Measurements from ENCODE around the gene RAB8B.

Gene RAB8B

GRCh38 chr15:63191895-63192618, 2.7 kb downstream of the RAB8B start:
- DNase-seq: no peak
- Mint-ChIP-seq H3K9me3 (no peaks in the 10 kb centered on the region), H3K27ac (no peak overlapping the region), H3K4me1 (peaks cover 50% of the 10 kb centered on the region), H3K27me3 (ENCODE audit: low read depth, poor library complexity) (no peaks in the 10 kb centered on the region), H3K4me3 (peak overlapping the region; percentile 32), H3K36me3 (ENCODE audit: low read depth) (no peaks in the 10 kb centered on the region)
- TF ChIP-seq CTCF (IDR thresholded peaks at IDR 0.05): no peak

DNA sequence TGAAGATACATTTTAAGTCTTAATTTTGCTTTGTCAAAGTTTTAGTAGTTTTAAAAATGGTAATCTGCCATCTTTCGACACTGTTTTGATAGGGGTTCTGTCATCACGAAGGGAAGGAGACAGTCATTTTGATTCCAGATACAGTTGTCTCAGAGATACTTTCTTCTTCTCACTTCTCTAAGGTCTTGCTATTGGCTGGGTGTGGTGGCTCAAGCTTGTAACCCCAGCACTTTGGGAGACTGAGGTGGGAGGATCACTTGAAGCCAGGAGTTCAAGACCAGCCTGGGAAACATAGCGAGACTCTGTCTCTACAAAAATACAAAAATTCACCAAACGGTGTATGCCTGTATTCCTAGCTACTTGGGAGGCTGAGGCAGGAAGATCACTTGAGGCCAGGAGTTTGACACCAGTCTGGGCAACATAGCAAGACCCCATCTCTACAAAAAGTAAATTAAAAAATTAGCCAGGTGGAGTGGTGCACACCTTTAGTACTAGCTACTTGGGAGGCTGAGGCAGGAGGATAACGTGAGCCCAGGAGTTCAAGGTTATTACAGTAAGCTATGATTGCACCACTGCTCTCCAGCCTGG, 3.3 kb downstream of the RAB8B start:
- Mint-ChIP-seq H3K36me3 (ENCODE audit: low read depth) (no peaks in the 10 kb centered on the region), H3K4me3 (peak overlapping the region; percentile 32), H3K9me3 (no peaks in the 10 kb centered on the region), H3K4me1 (peaks cover 50% of the 10 kb centered on the region), H3K27ac (no peak overlapping the region), H3K27me3 (ENCODE audit: low read depth, poor library complexity) (no peaks in the 10 kb centered on the region)
- DNase-seq: no peak
- TF ChIP-seq CTCF (IDR thresholded peaks at IDR 0.05): no peak

DNA sequence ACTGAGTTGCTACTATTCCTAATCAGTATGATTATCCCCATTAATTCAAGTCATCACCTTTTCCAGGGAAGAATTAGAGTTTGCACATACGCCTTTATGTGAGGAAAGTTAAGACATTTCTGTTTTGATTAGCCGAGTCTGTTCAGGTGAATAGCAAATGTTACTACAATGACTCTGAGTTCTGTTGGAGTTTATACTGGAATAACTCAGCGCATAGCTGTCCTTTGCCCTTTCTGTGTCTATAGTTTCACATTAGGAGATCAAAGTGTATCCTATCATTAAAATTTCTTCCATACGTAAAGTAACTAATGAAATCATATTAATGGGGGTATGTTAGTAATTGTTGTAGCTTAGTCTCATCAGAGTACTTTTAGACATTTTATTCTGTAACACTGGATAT, 4.9 kb downstream of the RAB8B start:
- no peaks in the 10 kb centered on the region for H3K36me3 Mint-ChIP-seq (ENCODE audit: low read depth)
- no peaks in the 10 kb centered on the region for H3K27me3 Mint-ChIP-seq (ENCODE audit: low read depth, poor library complexity)
- no peak for TF ChIP-seq CTCF (IDR thresholded peaks at IDR 0.05)
- no peak overlapping the region for H3K4me3 Mint-ChIP-seq
- DNase-seq: no peak
- H3K9me3 Mint-ChIP-seq: no peaks in the 10 kb centered on the region
- peaks cover 39% of the 10 kb centered on the region for H3K4me1 Mint-ChIP-seq
- H3K27ac Mint-ChIP-seq: no peak overlapping the region

- H3K9me3 Mint-ChIP-seq: no peaks in the 10 kb centered on the region
- peak overlapping the region; percentile 7 for H3K27ac Mint-ChIP-seq
- no peak overlapping the region for H3K4me3 Mint-ChIP-seq
- H3K27me3 Mint-ChIP-seq (ENCODE audit: low read depth, poor library complexity): no peaks in the 10 kb centered on the region
- no peak for DNase-seq
- no peak for TF ChIP-seq CTCF (IDR thresholded peaks at IDR 0.05)
- H3K36me3 Mint-ChIP-seq (ENCODE audit: low read depth): no peaks in the 10 kb centered on the region
- H3K4me1 Mint-ChIP-seq: peaks cover 37% of the 10 kb centered on the region
Measured at GRCh38 chr15:63194880-63195568, 5.6 kb downstream of the RAB8B start.

DNA sequence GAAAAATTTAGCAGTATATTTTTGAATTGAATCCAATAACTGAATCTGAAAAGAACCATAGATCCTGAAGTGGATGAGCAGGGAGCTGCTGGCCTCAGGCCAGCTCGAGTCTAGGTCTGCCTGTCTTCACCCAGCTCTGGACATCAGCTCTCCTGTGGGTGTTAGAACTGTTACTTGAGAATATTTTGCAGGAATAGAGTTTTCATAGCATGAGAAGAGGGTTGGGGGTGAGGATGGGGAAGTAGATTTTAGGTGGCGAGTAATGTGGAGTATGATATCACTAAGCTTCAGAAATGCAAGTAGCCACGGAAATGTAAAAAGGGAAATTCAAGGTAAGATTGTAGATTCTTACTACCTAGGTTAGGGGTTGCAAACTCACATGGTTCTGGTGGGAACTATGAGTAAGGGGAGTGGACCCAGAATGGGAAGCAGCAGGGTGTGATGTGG, 6.2 kb downstream of the RAB8B start:
- H3K9me3 Mint-ChIP-seq: no peaks in the 10 kb centered on the region
- no peak for DNase-seq
- no peak for TF ChIP-seq CTCF (IDR thresholded peaks at IDR 0.05)
- peaks cover 4% of the 10 kb centered on the region for H3K36me3 Mint-ChIP-seq (ENCODE audit: low read depth)
- H3K4me3 Mint-ChIP-seq: no peak overlapping the region
- H3K27me3 Mint-ChIP-seq (ENCODE audit: low read depth, poor library complexity): no peaks in the 10 kb centered on the region
- H3K4me1 Mint-ChIP-seq: peaks cover 31% of the 10 kb centered on the region
- H3K27ac Mint-ChIP-seq: no peak overlapping the region
